HG02623 (cell line): ENCODE results near the gene RNASEH1.

Experiments used
- ATAC-seq: cut with Tn5 transposase; IDR thresholded peaks from one replicate; pipeline ENCODE4 v1.9.1; 2021; ENCODE audit warnings: moderate library complexity; ENCODE audit not compliant: unreplicated experiment

RNASEH1 gene

GRCh38 chr2:3558205-3559014 lies at the start of gene RNASEH1:
TSS of gene RNASEH1 (minus strand) at chr2:3558333. CDS start at chr2:3558260, 73 bp downstream.
- peak; percentile 94 for ATAC-seq

- no peak for ATAC-seq
These were observed 48.5 kb upstream of the RNASEH1 start for GRCh38 chr2:3606370-3607201.

GRCh38 chr2:3606028-3606369 lies 47.9 kb upstream of the RNASEH1 start:
- no peak for ATAC-seq

GRCh38 chr2:3604991-3605961 lies 47.1 kb upstream of the RNASEH1 start:
- no peak for ATAC-seq

- no peak for ATAC-seq
These were observed 46.2 kb upstream of the RNASEH1 start for GRCh38 chr2:3604207-3604877.

GRCh38 chr2:3603536-3604206 lies 45.5 kb upstream of the RNASEH1 start:
- no peak for ATAC-seq

- ATAC-seq, result no peak
These were observed 44.6 kb upstream of the RNASEH1 start for GRCh38 chr2:3602553-3603339.

- no peak for ATAC-seq
These were observed 43.6 kb upstream of the RNASEH1 start for GRCh38 chr2:3601561-3602271.

- ATAC-seq, result no peak
These were observed 42.2 kb upstream of the RNASEH1 start for GRCh38 chr2:3600256-3600855.

GRCh38 chr2:3598912-3599854 lies 41.0 kb upstream of the RNASEH1 start:
- ATAC-seq, result no peak

- ATAC-seq, result no peak
These were observed 40.2 kb upstream of the RNASEH1 start for GRCh38 chr2:3598197-3598910.

- ATAC-seq, result no peak
These were observed 39.4 kb upstream of the RNASEH1 start for GRCh38 chr2:3597567-3597966.

GRCh38 chr2:3596901-3597417 lies 38.8 kb upstream of the RNASEH1 start:
- no peak for ATAC-seq

GRCh38 chr2:3595985-3596384 lies 37.9 kb upstream of the RNASEH1 start:
- peak; percentile 94 for ATAC-seq

- ATAC-seq, result no peak
These were observed 37.3 kb upstream of the RNASEH1 start for GRCh38 chr2:3595404-3595803.
